Islet precursor cell (in vitro differentiated cells): ENCODE measurements around the gene ZDHHC22.

Experiments used
- DNase-seq: peaks from one replicate; pipeline ENCODE4 v3.0.0-alpha.2; 2018

ZDHHC22 gene, protein sequence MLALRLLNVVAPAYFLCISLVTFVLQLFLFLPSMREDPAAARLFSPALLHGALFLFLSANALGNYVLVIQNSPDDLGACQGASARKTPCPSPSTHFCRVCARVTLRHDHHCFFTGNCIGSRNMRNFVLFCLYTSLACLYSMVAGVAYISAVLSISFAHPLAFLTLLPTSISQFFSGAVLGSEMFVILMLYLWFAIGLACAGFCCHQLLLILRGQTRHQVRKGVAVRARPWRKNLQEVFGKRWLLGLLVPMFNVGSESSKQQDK

DNA sequence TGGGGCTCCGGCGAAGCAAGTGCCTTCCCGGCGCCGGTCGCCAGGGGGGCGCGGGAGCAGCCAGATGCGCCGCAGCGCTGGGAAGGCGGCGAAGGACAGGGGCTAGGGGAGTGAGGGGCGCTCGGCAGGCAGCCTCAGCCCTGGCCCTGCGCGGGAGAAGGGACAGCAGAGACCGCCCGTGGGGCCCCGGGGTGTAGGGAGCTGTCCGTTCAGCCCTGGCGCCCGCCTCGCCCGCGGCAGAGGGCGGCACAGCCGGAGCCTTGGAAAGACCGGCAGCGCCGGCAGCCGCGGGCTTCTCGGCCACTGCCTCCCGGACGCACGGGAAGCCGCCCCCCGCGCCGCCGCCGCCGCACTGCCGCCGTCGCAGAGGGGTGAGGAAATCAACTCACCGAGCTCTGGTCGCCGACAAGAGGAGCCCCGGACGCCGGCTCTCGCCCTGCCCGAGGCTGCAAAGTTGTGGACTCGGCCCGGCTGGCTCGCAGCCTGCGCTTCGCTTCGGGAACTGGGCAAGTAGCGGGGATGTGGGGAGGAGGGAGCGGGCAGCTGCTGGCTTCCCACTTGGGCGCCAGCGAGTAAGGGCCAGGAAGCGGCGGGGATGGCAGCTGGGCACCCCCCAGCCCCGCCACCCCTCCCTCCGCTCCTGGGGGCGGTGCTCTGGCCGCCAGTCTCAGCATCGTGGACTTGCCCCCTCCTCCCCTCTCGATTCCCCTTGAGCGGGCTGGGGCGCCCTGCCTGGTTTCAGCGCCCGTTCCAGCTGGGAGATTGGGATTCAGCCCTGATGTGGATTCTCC is at the start of gene ZDHHC22:
Gene ZDHHC22 (minus strand): TSS at position 578 of the 791 bp plus-strand sequence. CDS start 2,053 bp downstream, outside the sequence.
- DNase-seq: peak; percentile 89

DNA sequence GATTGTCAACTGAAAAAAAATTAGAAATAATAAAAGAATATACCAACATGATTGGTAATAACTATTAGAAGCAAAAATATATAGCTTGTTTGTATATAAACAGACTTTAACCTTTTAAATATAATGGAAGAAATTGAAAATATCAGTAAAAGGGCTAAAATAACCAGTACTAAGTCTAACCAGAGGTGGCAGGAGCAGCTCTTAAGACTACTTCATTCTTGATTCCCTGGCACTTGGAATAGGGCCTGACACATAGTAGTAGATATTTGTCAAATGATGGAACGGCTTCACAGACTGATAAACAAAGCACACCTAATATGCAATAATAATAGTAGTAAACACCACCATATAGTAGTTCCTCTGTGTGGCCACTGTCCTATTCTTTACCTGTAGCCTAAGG is 49.4 kb upstream of the ZDHHC22 start:
- peak; percentile 1 for DNase-seq

DNA sequence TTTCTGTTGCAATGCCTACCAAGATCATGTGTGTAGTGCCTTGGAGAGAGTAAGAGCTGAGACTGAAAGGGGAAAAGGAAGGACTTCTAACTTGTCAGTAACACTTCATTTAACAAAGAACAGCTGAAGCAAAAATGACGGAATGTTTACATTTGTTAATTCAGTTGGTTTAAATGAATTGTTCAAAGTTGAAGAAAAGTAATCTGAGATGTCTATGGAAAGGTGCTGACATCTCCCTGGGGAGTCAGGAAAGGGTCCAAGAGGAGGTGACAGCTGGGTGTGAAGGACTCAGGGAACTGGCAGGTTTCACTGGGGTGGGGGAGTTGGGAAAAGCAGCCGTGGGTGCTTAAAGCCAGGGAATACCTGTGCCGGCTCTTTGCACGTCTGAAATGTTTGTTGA is 47.9 kb upstream of the ZDHHC22 start:
- peak; percentile 11 for DNase-seq

DNA sequence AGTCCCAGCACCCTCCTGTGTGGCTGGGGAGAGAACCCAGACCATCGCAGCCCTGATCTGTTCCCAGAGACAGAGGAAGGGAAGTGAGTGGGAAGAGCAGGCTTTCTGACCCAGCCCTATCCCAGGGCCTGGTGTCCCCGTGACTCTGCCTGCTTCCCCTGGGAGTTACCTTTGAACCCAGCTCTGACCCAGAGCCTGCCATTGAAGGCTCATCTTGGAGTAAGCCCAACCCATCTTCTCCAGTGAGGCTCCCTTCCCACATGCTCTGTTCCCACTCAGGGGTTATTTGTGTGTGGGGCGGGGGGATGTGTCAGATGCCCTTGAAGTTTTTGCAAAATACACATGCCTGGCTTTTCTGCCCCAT is 46.0 kb upstream of the ZDHHC22 start:
- no peak for DNase-seq

DNA sequence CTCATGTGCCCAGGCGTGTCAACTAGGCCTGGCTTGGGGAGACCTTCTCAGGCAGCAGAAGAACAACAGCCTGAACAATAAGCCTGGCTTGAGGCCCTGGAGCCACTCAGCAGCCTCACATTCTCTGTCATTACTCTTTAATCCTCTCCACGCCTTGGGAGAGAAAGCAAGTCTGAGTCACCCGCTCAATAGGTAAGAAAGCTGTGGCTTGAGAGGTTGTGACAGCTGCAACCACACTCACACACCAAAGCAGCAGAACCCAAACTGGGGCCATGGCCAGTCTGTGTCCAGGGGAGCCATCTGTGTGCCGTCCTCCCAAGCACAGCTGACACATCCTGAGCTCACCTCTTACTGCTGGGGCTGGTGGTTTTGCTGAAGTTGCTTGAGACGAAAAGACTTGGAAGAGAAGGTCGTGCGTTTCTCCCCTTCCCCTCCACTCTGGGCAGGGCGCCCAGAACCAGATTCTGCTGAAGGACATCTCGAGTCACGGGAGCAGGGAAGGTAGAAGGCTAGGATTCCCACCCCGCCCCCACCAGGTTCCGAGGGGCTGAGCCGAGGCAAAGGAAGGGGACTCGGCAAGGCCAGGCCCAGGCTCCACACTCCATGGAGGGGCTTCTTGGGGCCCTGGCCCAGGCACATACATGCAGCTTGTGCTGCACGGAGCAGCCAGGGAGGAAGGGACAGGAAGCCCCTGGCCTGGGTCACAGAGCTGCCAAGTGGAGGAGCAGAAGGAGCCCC is 45.5 kb upstream of the ZDHHC22 start:
- DNase-seq: no peak

DNA sequence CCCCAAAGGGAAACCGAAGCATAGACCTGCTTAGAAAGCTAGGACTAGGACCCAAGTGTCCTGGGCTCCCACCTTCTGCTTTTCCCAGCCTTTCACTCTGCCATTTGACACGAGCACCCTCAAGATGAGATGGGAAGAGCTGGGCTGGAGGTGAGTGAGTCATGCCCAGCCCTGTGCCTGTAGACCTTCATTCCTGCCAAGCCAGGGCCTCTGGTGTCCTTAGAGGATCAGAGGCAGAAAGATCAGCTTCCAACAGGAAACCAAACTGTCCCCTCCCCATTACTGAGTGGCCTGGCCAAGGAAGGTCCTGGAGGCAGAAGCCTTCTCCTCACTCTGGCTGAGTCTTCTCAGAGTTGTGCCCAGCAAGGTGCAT is 43.5 kb upstream of the ZDHHC22 start:
- no peak for DNase-seq

DNA sequence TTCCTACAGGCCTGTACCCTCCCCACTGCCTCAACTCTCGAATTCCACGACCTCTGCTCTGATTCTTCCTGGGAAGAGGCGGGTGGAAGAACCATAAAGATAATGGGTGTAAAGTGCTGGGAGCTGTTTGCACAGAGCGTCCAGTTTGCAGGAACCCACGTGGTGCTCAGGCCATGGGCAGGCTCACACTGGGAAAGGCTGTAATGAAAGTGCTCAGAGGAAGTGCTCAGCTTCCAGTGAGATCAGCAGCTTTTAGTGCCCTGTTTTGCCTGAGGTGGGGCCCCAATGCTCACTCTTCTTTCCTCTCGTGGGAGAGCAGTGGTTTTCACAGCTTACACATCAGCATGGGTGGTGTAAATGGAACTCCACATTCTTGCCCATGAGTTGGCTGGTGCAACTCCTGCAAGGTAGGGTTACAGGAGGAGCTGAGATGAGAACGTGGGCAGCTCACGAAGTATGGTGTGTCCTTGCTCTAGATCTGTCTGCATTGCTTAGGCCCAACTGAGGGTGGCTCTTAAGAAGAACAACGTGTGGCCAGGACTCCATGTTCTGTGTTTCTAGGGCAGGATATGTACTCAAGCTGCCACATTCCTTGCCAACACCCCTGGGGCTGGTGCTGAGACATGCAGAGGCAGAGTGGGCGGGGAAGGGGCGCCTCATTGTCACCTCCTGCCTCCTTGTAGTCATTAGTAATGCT is 43.0 kb upstream of the ZDHHC22 start:
- DNase-seq: no peak

DNA sequence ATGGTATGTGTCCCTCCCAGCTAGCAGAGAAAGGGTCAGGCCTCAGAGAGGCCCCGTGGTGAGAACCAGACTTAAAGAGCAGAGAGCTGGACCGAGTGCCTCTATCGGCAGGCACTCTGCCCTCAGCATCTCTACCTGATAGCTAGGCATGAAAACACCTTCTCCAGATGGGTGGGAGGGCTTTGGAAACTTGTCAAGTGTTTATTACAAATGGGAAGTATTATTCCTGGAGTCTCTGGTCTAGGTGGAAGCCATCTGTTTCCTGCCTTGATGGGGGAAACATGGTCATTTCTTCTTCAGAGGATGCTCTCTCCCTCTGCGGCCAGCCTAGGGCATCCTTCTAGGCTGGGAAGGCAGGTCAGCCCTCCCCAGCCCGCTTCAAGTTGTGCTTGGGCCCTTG is 42.3 kb upstream of the ZDHHC22 start:
- no peak for DNase-seq

DNA sequence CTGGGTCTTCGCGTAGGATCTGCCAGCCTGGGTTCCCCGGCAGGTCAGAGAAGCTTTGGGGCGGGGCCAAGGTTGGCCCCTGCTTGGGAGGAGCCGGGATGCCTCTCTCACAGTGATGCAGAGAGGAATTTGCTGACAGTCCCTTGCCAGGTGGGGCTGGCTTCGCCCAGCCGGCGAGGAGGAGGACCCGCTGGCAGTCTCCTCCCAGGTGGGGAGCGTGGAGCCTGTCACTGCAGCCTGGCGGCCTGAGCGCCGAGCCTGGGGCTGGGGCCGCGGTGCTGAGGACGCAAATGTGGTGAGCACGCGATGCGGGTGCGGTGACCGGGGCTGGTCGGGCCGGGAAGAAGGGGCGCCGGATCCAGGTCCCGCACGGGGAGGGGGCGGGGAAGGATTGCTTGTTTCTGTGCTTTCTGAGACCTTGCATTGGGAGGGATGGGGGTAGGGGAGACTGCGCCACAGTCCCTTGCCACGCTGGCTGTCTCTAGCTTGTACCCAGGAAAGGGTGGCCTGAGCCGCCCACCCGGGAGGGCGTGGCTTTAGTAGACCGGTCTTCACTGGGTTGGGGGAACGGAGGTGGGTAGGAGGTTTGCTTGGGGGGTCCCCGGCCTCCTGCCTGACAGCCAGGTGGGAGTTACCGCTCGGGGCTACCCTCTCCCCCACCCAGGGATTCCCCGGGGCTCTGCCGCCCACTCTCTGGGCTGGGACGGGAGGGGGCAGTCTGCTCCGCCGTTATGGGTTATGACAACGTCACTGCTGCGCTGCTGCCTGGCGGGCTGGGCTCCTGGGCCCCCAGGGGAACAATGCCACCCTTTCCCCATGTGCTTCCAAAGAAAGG is 40.2 kb upstream of the ZDHHC22 start, which contains the start of gene TMEM63C:
Gene TMEM63C (plus strand): TSS at position 196 of the 835 bp plus-strand sequence. CDS start 37,016 bp downstream, outside the sequence.
- peak; percentile 97 for DNase-seq

DNA sequence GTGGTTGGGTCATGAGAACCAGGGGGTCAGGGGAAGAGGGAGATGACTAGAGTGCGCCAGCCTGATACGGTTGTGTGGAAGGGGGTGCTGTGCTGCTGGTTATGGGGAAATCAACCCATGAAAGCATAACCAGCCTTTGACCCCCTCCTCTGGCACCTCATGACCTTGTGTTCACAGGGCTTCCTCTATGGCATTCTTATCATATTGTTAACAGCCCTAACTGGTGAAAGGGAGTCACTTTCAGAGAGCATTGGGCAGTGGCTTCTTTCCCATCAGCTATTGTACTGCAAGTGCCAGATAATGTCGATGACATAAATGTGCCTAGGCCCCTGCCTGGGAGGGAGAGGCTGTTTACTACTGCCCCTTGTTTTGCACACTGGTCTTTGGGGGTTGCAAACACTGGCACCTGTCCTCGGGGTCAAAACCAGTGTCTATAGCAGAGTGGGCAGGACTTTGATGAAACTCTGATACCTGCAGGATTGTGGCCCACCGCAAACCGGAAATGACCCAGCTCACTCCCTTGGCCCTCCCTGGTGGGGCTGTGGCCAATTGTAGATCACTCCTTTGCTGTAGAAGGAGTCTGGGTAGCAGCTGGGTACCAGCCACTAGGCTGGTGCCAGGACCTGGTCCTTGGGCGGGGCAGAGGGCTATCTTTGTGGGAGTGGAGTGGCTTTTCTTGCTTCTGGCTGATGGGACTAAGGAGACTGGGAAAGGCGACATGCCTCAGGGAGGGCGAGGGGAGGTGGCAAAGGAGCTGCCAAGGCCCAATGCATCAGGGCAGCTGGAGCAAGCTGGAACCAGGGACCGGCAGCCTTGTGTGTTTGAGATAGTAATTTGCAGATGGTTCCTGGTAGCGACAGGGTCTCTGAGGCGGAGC is 39.4 kb upstream of the ZDHHC22 start:
- DNase-seq: peak; percentile 30

DNA sequence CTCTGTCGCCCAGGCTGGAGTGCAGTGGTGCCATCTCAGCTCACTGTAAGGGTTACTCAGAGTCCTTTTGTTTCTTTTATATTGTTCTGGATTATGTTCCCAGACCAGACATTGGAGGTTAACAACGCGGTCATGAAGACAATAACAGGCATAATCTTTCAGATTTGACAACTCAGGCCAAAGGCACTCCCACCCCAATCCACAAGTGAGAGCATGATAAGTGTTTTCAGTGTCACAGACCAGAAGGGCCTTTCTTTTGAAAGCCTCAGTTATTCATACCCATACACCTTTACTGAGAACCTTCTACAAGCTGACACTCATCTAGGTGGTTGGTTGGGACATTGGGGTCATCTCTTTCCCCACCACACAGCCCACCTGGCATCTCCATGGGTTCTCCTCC is 37.1 kb upstream of the ZDHHC22 start:
- peak; percentile 5 for DNase-seq

DNA sequence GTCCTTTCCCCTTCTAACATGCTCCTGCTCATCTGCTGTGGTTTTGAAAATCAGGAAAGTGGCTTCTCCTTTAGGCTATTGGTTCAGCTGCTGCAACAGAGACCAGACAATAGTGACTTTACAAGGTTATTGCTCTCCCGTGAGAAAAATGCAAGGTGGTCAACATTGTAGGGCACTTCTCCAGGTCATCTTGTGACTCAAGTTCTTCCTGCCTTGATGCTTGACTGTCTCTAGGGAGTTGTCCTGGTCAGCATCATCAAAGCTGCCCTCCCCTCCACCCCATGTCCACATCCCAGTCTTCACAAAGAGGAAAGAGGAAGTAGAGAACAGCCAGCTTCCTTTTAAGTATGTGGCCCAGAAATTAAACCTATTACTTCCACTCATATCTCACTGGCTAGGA is 36.1 kb upstream of the ZDHHC22 start:
- peak; percentile 29 for DNase-seq

DNA sequence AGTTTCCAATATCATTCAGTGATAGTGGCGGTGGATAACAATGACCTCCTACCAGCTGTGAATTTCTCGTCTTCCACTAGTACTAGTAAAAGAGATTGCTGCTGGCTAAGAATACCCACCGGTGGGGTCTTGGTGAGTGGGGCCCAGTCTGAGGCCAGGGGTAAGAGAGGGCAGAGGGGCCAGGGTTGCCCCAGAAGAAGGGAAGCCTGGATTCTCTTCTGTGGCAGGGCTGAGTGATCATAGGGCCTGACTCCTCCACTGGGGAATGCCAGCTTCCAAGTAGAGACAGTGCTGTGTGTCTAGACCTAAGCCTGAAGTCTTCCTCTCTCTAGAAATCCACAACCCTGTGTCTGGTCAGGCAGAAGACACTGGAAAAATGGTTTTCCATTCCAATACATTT is 34.3 kb upstream of the ZDHHC22 start:
- DNase-seq: peak; percentile 29

DNA sequence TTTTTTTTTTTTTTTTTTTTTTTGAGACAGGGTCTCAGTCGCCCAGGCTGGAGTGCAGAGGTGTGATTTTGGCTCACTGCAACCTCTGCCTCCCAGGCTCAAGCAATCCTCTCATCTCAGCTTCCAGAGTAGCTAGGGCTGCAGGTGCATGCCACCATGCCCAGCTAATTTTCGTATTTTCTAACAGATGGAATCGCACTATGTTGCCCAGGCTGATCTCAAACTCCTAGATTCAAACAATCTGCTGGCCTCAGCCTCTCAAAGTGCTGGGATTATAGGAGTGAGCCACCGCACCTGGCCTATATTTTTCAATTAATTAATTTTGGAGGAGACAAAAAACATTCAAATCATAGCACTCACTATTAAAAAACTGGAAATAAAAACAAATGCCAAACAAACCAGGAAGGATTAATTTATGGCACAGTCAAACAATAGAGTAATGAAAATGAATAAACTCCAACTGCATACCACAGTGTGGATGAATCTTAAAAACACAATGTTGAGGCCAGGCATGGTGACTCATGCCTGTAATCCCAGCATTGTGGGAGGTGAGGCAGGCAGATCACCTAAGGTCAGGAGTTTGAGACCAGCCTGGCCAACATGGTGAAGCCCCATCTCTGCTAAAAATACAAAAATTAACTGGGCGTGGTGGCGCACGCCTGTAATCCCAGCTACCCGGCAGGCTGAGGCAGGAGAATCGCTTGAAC is 32.5 kb upstream of the ZDHHC22 start:
- peak; percentile 3 for DNase-seq

DNA sequence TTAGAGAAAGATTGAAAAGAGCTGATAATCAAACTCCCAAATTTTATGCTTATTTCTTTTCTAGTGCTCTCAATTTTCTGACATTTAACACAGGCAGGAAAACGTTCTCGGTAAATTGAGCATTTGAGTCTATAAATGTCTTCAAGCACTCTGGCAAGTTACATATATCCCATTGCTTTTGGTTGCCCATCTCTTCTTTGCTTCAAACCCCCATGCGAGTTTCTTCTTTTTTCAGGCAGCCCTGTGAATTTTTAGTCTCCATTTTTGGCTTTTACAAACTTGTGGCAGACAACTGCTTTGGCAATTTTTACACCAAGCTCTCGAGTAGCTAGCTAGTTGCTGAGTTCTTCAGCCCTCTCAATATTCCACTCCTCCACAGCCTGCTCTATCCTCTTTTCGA is 31.3 kb upstream of the ZDHHC22 start:
- no peak for DNase-seq

DNA sequence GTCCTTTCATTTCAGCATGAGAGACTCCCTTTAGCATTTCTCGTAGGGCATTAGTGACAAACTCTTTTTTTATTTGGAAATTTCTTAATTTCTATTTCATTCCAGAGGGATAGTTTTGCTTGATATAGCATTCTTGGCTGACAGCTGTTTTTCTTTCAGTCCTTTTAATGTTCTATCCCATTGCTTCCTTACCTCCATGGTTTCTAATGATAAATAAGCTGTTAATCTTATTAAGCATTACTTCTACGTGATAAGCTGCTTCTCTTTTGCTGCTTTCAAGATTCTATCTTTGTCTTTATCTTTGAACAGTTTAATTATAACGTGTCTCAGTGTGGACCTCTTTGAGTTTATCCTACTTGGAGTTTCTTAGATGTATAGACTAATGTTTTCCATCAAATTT is 28.5 kb upstream of the ZDHHC22 start:
- DNase-seq: no peak

DNA sequence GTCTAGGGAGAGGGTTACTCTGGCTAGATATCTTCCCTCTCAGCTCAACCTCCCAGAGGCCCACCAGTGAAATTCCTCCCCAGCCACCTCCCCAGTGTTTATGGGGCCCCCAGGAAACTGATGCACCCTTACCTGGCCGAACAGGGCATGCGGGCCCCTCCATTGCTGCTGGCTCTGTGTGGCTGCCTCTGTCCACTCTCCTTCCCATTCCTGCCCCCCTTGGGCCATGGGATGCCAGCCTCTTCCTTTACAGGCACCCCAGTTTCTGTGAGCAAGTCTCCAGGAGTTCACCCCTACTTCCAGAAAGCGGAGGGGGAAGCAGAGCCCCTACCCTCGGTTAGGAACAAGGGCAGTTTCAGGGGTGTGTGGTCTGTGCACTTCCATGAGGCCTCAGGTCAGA is 19.4 kb upstream of the ZDHHC22 start:
- no peak for DNase-seq

DNA sequence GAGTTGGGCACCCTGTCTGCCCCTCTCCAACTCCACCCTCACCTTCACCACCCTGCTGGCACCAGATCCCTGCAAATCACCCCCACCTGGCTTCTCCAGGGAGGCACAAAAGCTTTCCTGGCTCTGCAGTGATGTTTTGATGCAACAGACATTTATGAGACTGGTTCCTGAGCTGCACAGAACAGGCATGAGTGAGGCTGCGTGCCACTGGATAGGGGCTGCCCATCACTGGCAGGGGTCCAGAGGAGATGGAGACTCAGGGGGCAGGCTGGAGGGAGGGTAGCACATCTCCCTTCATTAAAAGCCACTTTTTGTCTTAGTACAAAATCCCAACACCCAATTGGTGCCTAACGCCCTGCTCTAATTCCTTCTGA is 17.3 kb upstream of the ZDHHC22 start:
- DNase-seq: no peak

DNA sequence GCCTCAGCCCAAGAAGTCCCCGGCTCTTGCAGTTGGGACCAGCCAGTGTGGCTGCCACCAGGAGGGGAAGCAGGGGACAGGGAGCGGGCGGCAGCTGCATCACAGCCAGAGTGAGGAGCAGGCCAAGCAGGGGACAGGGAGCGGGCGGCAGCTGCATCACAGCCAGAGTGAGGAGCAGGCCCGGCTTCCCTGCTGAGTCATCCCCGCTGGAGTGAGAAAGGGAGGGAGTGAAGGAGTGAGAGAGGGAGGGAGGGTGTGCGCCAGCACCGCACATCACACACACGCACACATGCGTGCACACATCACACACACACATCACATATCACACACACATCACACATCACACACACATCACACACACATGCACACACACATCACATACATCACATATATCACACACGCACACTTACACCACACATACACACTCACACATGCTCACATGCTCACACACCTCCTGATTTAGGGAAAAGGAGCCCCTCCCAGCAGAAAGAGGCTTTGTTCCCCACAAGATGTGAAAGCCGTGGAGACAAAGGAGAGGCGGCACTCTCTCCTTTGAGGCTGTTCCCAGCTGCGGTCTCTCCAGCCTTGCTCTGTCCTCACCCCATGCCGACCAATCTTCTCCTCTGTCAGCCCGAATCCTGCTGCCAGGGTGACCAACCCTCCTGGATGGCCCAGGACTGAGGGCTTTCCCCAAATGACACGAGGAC is 16.7 kb upstream of the ZDHHC22 start:
- peak; percentile 89 for DNase-seq

DNA sequence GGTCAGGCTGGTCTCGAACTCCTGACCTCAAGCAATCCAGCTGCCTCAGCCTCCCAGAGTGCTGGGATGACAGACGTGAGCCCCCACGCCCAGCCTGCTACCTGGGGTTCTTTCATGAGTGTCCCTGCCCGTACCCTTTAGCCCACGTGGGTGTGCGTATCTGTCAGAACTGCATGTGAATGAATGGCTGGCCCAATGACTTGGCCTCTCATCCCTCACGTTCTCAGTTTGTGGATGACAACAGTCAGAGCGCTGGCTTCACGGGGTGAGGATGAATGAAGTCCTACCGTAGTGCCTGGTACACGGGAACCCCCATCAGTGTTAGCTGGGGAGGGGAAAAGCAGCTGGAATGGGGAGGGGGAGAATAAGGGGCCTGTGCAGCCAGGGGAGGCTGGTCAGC is 16.1 kb upstream of the ZDHHC22 start:
- no peak for DNase-seq
